Omental fat pad (tissue), 4 donors: ENCODE results near the gene SGCG. TPM values are rescaled to one million over a fixed set of nuclear protein-coding genes. Genes with fewer than 3 reads are reported as not detected.

ENCODE experiments used
- ATAC-seq: fragments of 150-250 bp; one replicate; pipeline ENCODE4 v1.9.1; 2016; ENCODE audit warnings: mild to moderate bottlenecking, moderate library complexity; ENCODE audit not compliant: low FRiP score
- DNase-seq: peaks from one replicate; pipeline ENCODE4 v3.0.0-alpha.2; 2019; ENCODE audit warnings: low spot score
- total RNA-seq, 4 donors: library from RNA; depleted of rRNA; stranded (reverse); fragments of >200 nt; gene quantifications; one replicate each; pipeline ENCODE4 v1.1.0, GENCODE V29; 2016
- TF ChIP-seq, protein P1 (sequence below), 3 donors: fragments of 450-650 bp; IDR thresholded peaks; one replicate each; pipeline ENCODE4 v1.5.1; 2016 to 2017; ENCODE audit warnings: antibody characterized with exemption in 3 of 3, mild to moderate bottlenecking in 3 of 3, moderate library complexity in 2 of 3

The SGCG gene
- total RNA-seq, 4 donors from 2014 or later = 1.1 to 3.9 (median 2.6) TPM; not detected in 1

DNA sequence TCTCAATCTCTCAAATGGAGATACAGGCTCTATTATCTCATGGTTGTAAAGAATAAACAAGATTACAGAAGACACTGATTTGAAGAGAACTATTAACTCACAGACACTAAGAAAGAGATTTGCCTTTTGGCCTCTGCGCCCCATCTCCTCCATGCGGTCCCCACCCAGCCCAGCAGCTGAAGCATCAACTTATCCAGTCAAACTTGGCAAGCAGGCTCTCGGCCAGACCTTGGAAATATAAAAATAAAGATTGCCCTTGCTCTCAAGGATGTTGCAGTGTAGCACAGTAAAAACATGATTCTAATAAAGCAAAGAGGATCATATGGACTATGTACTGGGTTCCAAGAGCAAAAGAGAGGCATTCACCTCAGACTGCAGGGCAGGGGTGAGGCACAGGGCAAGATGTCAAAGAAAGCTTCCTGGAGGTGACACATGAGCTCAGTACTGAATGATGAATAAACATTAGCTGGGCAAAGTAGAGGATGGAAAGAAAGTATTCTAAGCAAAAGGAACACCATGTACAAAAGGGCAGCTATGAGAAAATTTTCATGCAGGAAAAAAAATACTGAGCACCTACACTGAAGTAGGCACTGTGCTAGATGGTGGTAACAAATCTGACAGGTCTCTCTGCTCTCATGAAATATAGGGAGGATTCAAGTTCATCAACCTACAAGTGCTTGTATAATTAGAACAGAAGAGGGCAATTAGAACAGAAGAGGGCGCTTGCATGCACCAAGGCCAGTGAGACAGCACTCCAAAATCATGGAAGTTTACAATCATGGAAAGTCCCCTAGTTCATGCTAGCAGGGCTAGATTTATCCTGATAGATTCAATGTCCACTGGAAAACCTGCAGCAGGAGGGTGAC is 167.7 kb downstream of the SGCG start:
- ATAC-seq = no peak
- no peak for DNase-seq
- TF ChIP-seq, protein P1, sequence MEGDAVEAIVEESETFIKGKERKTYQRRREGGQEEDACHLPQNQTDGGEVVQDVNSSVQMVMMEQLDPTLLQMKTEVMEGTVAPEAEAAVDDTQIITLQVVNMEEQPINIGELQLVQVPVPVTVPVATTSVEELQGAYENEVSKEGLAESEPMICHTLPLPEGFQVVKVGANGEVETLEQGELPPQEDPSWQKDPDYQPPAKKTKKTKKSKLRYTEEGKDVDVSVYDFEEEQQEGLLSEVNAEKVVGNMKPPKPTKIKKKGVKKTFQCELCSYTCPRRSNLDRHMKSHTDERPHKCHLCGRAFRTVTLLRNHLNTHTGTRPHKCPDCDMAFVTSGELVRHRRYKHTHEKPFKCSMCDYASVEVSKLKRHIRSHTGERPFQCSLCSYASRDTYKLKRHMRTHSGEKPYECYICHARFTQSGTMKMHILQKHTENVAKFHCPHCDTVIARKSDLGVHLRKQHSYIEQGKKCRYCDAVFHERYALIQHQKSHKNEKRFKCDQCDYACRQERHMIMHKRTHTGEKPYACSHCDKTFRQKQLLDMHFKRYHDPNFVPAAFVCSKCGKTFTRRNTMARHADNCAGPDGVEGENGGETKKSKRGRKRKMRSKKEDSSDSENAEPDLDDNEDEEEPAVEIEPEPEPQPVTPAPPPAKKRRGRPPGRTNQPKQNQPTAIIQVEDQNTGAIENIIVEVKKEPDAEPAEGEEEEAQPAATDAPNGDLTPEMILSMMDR (IDR thresholded peaks at IDR 0.05) = no peak

DNA sequence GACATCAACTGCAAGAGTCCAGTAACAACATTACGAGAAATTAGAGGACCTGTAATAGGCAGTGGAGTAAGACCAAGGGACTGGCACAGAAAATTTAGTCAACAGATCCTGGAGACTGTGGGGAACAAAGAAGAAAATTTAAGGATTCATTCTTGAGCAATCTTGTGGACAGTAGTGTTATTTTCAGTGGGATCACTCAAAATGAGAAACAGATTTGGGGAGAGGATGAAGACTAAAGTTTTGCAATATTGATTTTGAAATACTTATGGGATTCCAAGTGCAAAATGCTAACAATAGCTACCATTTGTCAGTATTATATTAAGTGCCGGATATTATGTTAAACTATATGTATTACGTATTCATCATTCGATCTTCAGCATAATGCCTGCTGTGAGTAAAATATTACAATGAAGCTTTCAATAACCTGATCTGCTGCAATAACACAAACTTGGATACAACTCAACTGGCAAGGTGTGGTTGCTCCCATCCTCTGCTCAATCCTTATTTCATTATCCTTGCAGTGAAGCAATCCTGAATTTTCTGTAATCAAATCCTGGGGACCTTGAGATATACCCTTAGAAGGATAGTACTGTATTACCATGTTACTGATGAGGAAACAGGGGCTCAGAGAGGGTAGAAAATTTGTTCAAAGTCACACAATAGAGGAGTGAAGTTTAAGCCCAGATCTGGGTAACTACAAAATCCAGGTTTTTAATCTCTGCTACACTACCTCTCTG is 168.6 kb downstream of the SGCG start:
- ATAC-seq (no peak), DNase-seq (no peak)
- TF ChIP-seq, protein P1 (IDR thresholded peaks at IDR 0.05) = no peak

DNA sequence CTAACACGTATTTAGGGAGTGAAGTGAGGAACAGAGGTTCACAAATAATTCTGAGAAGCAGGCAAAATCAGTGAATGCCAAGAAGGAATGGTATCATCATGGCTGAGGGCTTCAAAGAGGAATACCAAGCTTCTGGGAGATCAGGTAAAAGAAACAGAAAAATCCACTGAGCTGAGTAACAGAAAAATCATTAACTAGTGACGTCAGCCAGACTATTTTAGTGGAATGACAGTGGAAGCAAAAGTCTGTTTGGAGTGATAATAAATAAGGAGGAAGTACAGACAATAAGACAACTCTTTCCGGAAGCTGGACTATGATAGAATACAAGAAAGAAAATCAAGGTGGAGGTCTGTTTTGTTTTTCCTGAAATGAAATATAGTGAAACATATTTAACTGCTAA is 169.2 kb downstream of the SGCG start:
- TF ChIP-seq, protein P1 (IDR thresholded peaks at IDR 0.05) = no peak
- DNase-seq (no peak), ATAC-seq (no peak)

DNA sequence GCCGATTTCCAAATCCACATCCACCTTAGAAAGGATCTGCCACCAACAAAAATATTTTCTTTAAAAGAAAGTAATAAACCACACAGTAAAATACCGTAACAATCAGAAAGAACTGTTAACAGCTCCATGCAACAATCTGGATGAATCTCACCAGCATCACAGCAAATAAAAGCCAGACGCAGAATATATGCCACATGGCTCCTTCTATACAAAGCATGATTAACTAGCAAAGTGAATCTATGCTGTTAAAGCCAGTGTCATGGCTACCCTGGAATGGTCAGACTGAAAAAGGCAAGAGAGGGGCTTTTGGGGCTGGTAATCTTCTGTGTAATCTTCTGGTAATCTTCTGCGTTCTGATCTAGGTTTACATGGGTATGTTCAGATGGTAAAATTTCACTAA is 171.4 kb downstream of the SGCG start:
- TF ChIP-seq, protein P1 (IDR thresholded peaks at IDR 0.05) = no peak
- ATAC-seq (no peak), DNase-seq (no peak)

DNA sequence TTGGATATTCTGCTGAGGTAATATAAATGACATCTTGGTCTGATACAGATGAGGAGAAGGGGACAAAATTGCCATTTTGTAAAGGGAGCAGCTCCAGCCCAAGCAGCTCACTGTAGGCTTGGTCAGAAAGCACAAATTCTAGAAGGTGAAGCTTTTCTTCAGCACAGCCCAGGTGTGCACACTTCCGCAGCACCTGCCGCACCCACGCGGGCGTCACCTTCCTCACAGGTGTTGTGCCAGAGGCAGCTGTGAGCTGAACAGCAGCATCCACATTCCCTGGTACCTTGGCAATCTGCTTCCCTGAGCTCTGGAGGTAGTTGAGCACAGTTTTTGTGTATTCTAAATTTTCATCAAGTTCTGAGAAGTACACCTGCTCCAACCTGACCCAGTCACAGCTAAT is 173.7 kb downstream of the SGCG start:
- DNase-seq (no peak), ATAC-seq (no peak)
- TF ChIP-seq, protein P1 (IDR thresholded peaks at IDR 0.05) = no peak

DNA sequence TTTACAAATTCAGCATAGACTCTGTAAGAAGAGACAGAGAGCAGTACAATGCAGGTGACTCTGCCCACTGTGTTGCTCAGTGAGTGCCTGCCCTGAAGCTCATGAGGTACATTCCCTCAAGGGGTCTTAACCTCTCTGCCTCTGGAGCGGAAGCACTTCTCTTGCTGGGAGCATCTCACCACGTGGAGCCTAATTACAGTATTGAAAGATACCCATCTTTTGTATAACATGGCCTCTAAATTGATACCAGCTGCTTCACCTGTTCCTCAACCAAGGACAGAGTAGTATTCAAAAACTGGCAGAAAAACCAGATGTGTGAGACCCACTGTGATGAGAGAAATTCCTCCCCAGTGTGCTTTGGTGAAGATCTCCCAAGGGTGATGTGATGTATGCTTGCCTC is 175.6 kb downstream of the SGCG start:
- TF ChIP-seq, protein P1 (IDR thresholded peaks at IDR 0.05) = no peak
- no peak for ATAC-seq

More for the DNA sequence above, 175.6 kb downstream of the SGCG start:
- DNase-seq = no peak
